ENCODE measurements around the gene ERAP2.

DNA sequence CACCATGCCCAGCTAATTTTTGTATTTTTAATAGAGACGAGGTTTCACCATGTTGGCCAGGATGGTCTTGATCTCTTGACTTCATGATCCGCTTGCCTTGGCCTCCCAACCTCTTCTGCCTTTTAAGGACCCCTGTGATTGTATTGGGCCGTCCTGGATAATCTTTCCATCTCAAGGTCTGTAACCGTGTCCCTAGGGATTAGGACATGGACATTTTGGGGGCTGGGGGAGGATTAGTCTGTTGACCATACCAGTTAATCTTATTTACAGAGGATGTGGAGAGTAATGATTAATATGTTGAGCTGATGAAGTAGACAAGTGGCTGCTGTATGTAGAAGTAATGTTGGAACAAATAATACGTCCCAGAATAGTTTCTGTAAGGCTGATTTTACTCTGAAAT is 82.7 kb downstream of the ERAP2 start:
- TF ChIP-seq, protein P1, sequence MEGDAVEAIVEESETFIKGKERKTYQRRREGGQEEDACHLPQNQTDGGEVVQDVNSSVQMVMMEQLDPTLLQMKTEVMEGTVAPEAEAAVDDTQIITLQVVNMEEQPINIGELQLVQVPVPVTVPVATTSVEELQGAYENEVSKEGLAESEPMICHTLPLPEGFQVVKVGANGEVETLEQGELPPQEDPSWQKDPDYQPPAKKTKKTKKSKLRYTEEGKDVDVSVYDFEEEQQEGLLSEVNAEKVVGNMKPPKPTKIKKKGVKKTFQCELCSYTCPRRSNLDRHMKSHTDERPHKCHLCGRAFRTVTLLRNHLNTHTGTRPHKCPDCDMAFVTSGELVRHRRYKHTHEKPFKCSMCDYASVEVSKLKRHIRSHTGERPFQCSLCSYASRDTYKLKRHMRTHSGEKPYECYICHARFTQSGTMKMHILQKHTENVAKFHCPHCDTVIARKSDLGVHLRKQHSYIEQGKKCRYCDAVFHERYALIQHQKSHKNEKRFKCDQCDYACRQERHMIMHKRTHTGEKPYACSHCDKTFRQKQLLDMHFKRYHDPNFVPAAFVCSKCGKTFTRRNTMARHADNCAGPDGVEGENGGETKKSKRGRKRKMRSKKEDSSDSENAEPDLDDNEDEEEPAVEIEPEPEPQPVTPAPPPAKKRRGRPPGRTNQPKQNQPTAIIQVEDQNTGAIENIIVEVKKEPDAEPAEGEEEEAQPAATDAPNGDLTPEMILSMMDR (optimal IDR thresholded peaks at IDR 0.05 in 1 of 3, IDR thresholded peaks at IDR 0.05 in 1 of 3, conservative IDR thresholded peaks at IDR 0.05 in 1 of 3; ENCODE audit: extremely low read depth in 1 of 3, insufficient read depth in 2 of 3, low read length in 3 of 3): no peak
- TF ChIP-seq EZH2 (IDR thresholded peaks at IDR 0.05; ENCODE audit: low read length): no peak
